Activated CD4-positive, CD25-positive, alpha-beta regulatory T cell treated with anti-CD3 and anti-CD28 coated beads, Interleukin-2, amount 50 U/mL, for 72 hours (primary cell): ENCODE results near the gene KCNJ9.
"Not testable (repeated sequence)": the region's sequence is repeated elsewhere in the genome, so short reads cannot be mapped to it uniquely, and the experiment has no call there.

ENCODE experiments used
- DNase-seq: peaks from one replicate; pipeline ENCODE4 v3.0.0; 2021

Gene KCNJ9

GRCh38 chr1:160104486-160104885, 23.1 kb downstream of the KCNJ9 start:
- no peak for DNase-seq

GRCh38 chr1:160105155-160105554, 23.8 kb downstream of the KCNJ9 start:
- no peak for DNase-seq

GRCh38 chr1:160107512-160107911, 26.2 kb downstream of the KCNJ9 start:
- DNase-seq = no peak

- DNase-seq = no peak
These were observed 27.7 kb downstream of the KCNJ9 start for GRCh38 chr1:160108888-160109662.

GRCh38 chr1:160109686-160110085, 28.3 kb downstream of the KCNJ9 start:
- no peak for DNase-seq

GRCh38 chr1:160111462-160111861, 30.1 kb downstream of the KCNJ9 start:
- DNase-seq = not testable (repeated sequence)

- no peak for DNase-seq
These were observed 31.0 kb downstream of the KCNJ9 start for GRCh38 chr1:160112357-160112756.

GRCh38 chr1:160113407-160113806, 32.1 kb downstream of the KCNJ9 start:
- DNase-seq = no peak

GRCh38 chr1:160114085-160114484, 32.7 kb downstream of the KCNJ9 start:
- no peak for DNase-seq

- no peak for DNase-seq
These were observed 34.4 kb downstream of the KCNJ9 start, which contains the start of gene ATP1A2 for GRCh38 chr1:160115545-160116282. Gene ATP1A2, plus strand, starts transcription at chr1:160115759. Its CDS starts 103 bp downstream, at chr1:160115862.

- no peak for DNase-seq
These were observed 35.2 kb downstream of the KCNJ9 start for GRCh38 chr1:160116283-160117147.

- no peak for DNase-seq
These were observed 36.0 kb downstream of the KCNJ9 start for GRCh38 chr1:160117300-160117699.

GRCh38 chr1:160117709-160118183, 36.4 kb downstream of the KCNJ9 start:
- no peak for DNase-seq

GRCh38 chr1:160118928-160119327, 37.6 kb downstream of the KCNJ9 start:
- DNase-seq = no peak

- DNase-seq = no peak
These were observed 39.5 kb downstream of the KCNJ9 start for GRCh38 chr1:160120797-160121196.

- no peak for DNase-seq
These were observed 40.0 kb downstream of the KCNJ9 start for GRCh38 chr1:160121388-160121787.

- DNase-seq = no peak
These were observed 41.7 kb downstream of the KCNJ9 start for GRCh38 chr1:160122978-160123495.

GRCh38 chr1:160123726-160124125, 42.4 kb downstream of the KCNJ9 start:
- no peak for DNase-seq

GRCh38 chr1:160124705-160125478, 43.6 kb downstream of the KCNJ9 start:
- DNase-seq = no peak

GRCh38 chr1:160125746-160126145, 44.4 kb downstream of the KCNJ9 start:
- DNase-seq = no peak

GRCh38 chr1:160126342-160126741, 45.0 kb downstream of the KCNJ9 start:
- not testable (repeated sequence) for DNase-seq

GRCh38 chr1:160127381-160127780, 46.0 kb downstream of the KCNJ9 start:
- DNase-seq = no peak
